NCI-H1417 treated with DMSO at 0.1 percent for 48 hours (cell line): ENCODE measurements around the gene TMEM120B.

Experiments used
- DNase-seq: peaks from one replicate; lab custom pipeline; 2025; lab: John Stamatoyannopoulos, UW

TMEM120B gene

GRCh38 chr12:121804417-121805111 is 92.0 kb downstream of the TMEM120B start:
- no peak for DNase-seq

GRCh38 chr12:121805171-121806008 is 92.8 kb downstream of the TMEM120B start:
- no peak for DNase-seq

GRCh38 chr12:121806009-121806545 is 93.5 kb downstream of the TMEM120B start:
- no peak for DNase-seq

GRCh38 chr12:121806546-121807423 is 94.2 kb downstream of the TMEM120B start:
- DNase-seq = no peak

- no peak for DNase-seq
Observed at GRCh38 chr12:121807642-121808347, 95.2 kb downstream of the TMEM120B start.

GRCh38 chr12:121808623-121809022 is 96.1 kb downstream of the TMEM120B start:
- DNase-seq = no peak

GRCh38 chr12:121809712-121810116 is 97.2 kb downstream of the TMEM120B start:
- DNase-seq = no peak

GRCh38 chr12:121810234-121810817 is 97.8 kb downstream of the TMEM120B start:
- no peak for DNase-seq

- DNase-seq = no peak
Observed at GRCh38 chr12:121810833-121811433, 98.4 kb downstream of the TMEM120B start.

GRCh38 chr12:121811434-121812319 is 99.1 kb downstream of the TMEM120B start:
- DNase-seq = no peak

- DNase-seq = no peak
Observed at GRCh38 chr12:121812320-121812871, 99.8 kb downstream of the TMEM120B start.

- no peak for DNase-seq
Observed at GRCh38 chr12:121812921-121813896, 100.7 kb downstream of the TMEM120B start.

- DNase-seq = no peak
Observed at GRCh38 chr12:121813951-121814350, 101.4 kb downstream of the TMEM120B start.

GRCh38 chr12:121814429-121815119 is 102.0 kb downstream of the TMEM120B start:
- DNase-seq = no peak

GRCh38 chr12:121815263-121815662 is 102.7 kb downstream of the TMEM120B start:
- DNase-seq = no peak

GRCh38 chr12:121816925-121817647 is 104.5 kb downstream of the TMEM120B start:
- DNase-seq = no peak

GRCh38 chr12:121817648-121818043 is 105.1 kb downstream of the TMEM120B start:
- DNase-seq = no peak
